ENCODE results near the gene PCSK2. TPM values are rescaled to one million over a fixed set of nuclear protein-coding genes. Genes with fewer than 3 reads are reported as not detected.

PCSK2 gene
- total RNA-seq (2022; extraction: Qiagen RNA extraction): not detected in 5 replicates

GRCh38 chr20:17226410-17227218 lies at the start of gene PCSK2:
Gene PCSK2 (plus strand): TSS chr20:17227040. CDS start chr20:17227306, 266 bp downstream.

GRCh38 chr20:17530716-17531664 lies 304.1 kb downstream of the PCSK2 start, which contains the start of gene BFSP1:
Gene BFSP1 (minus strand): TSS chr20:17531379. CDS start chr20:17531329, 50 bp downstream.

Data from A549 treated with CORT108297 at 1 μM for 4 hours (cell line).